ENCODE data around the gene ATXN7. TPM values are rescaled to one million over a fixed set of nuclear protein-coding genes. Genes with fewer than 3 reads are reported as not detected.

ATXN7 gene
- polyA plus RNA-seq, 1 experiment: 10.7 TPM

- TF ChIP-seq, protein P1, sequence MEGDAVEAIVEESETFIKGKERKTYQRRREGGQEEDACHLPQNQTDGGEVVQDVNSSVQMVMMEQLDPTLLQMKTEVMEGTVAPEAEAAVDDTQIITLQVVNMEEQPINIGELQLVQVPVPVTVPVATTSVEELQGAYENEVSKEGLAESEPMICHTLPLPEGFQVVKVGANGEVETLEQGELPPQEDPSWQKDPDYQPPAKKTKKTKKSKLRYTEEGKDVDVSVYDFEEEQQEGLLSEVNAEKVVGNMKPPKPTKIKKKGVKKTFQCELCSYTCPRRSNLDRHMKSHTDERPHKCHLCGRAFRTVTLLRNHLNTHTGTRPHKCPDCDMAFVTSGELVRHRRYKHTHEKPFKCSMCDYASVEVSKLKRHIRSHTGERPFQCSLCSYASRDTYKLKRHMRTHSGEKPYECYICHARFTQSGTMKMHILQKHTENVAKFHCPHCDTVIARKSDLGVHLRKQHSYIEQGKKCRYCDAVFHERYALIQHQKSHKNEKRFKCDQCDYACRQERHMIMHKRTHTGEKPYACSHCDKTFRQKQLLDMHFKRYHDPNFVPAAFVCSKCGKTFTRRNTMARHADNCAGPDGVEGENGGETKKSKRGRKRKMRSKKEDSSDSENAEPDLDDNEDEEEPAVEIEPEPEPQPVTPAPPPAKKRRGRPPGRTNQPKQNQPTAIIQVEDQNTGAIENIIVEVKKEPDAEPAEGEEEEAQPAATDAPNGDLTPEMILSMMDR (IDR thresholded peaks at IDR 0.05; ENCODE audit: low read depth, low read length): peak; percentile 88
- DNase-seq (ENCODE audit: low read depth, low spot score): no peak
- ChIA-PET CTCF (interaction anchor here (0.5 to 3.6 kb wide), 45 partner anchors 9 to 500 kb away, joined by 3 to 74 read pairs (median 4); partner anchors contain the start of gene PRICKLE2), POLR2A (no interaction called here)
- Histone ChIP-seq H3K27ac (ENCODE audit: low read depth, low read length) (no peak overlapping the region), H3K4me3 (ENCODE audit: low read depth, low read length) (peak overlapping the region; percentile 42), H3K9me3 (ENCODE audit: control insufficient read depth, insufficient read depth, low read length) (peaks cover 3% of the 10 kb centered on the region; the same call in 1 of the 2 replicates), H3K27me3 (ENCODE audit: control insufficient read depth, insufficient read depth, low read length) (no peaks in the 10 kb centered on the region)
These were observed 167.1 kb downstream of the ATXN7 start for GRCh38 chr3:64030741-64031140.

DNA sequence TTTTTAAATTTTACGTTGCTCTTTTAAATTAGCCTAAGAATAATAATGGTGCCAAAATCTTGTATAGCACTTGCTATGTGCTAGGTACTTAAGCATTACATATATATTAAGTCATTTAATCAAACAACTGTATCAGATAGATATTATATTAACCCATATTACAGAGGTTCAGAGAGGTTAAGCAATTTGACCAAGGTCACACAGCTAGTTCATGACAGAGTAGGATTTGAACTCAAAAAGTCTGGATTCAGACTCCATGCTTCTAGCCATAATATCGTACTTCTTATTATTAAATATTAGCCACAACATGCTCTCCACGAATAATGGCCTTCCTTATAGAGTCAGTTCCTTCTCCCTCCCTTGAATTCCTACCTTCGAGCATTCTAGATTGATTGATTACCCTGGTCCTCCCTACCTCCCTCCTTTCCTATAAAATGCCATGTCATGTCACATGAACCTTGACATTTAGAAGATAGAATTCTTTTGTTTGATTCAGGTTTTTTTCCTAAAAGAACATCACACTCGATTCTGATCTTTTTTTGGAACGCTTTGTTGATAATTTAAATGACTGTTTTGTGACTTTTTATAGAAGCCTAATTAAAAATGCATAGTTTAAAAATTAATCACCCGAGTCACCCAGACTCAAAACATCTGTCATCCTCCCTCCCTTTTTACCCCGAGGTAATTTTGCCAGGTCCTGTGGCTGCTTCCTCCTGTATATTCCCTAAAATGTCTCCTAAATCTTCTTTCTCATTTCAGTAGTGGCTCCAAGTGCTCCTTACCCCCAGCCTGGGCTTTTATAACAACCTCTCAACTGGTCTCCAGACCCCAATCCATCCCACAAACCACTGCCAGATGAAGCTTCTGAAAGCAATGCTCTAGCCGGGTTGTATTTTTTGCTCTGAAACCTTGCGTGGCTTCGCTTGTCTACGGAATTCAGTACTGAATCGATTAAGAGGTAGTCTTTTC, 168.2 kb downstream of the ATXN7 start:
- Histone ChIP-seq H3K27ac (ENCODE audit: low read depth, low read length) (no peak overlapping the region), H3K4me3 (ENCODE audit: low read depth, low read length) (no peak overlapping the region), H3K9me3 (ENCODE audit: control insufficient read depth, insufficient read depth, low read length) (peaks cover 3% of the 10 kb centered on the region; the same call in 1 of the 2 replicates), H3K27me3 (ENCODE audit: control insufficient read depth, insufficient read depth, low read length) (no peaks in the 10 kb centered on the region)
- TF ChIP-seq, protein P1 (IDR thresholded peaks at IDR 0.05; ENCODE audit: low read depth, low read length): no peak
- no peak for DNase-seq (ENCODE audit: low read depth, low spot score)
- ChIA-PET POLR2A (no interaction called here), CTCF (interaction anchor here (0.6 to 3.6 kb wide), 25 partner anchors 8 to 499 kb away, joined by 3 to 74 read pairs (median 6); partner anchors contain the start of genes PRICKLE2 and PSMD6)

- peaks cover 3% of the 10 kb centered on the region; the same call in 1 of the 2 replicates for H3K9me3 ChIP-seq (ENCODE audit: control insufficient read depth, insufficient read depth, low read length)
- ChIA-PET POLR2A (no interaction called here), CTCF (interaction anchor here (3.0 to 3.4 kb wide), 2 partner anchors 9 to 451 kb away, joined by 14 to 15 read pairs; partner anchors contain the start of gene PSMD6)
- DNase-seq (ENCODE audit: low read depth, low spot score): no peak
- no peak overlapping the region for H3K4me3 ChIP-seq (ENCODE audit: low read depth, low read length)
- H3K27ac ChIP-seq (ENCODE audit: low read depth, low read length): no peak overlapping the region
- H3K27me3 ChIP-seq (ENCODE audit: control insufficient read depth, insufficient read depth, low read length): no peaks in the 10 kb centered on the region
- TF ChIP-seq, protein P1 (IDR thresholded peaks at IDR 0.05; ENCODE audit: low read depth, low read length): no peak
These were observed 169.4 kb downstream of the ATXN7 start for GRCh38 chr3:64033069-64033468.

DNA sequence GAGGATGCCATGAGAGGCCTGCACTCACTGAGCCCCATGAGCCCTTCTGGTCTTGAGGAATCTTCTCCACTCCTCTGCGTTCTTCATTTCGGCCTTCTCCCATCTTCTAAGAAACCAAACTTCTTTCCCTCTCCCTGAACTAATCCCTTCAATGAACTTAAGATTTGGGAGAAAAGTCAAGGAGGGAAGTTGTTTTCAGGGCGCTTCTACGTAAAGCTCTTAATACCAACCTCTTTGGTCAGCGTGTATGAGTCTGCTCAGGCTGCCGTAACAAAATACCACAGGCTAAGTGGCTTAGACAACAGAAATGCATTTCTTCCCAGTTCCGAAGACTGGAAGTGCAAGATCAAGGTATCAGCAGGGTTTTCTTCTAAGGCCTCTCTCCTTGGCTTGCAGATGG, 173.4 kb downstream of the ATXN7 start:
- Histone ChIP-seq H3K27ac (ENCODE audit: low read depth, low read length) (no peak overlapping the region), H3K9me3 (ENCODE audit: control insufficient read depth, insufficient read depth, low read length) (peaks cover 3% of the 10 kb centered on the region; the same call in 1 of the 2 replicates), H3K4me3 (ENCODE audit: low read depth, low read length) (no peak overlapping the region), H3K27me3 (ENCODE audit: control insufficient read depth, insufficient read depth, low read length) (no peaks in the 10 kb centered on the region)
- CTCF ChIA-PET: interaction anchor here (1.0 kb wide), 1 partner anchor 14 kb away, joined by 3 read pairs; the partner anchor contains the start of gene PSMD6
- TF ChIP-seq, protein P1 (IDR thresholded peaks at IDR 0.05; ENCODE audit: low read depth, low read length): no peak
- POLR2A ChIA-PET: no interaction called here
- DNase-seq (ENCODE audit: low read depth, low spot score): no peak

All from AG04450 (cell line).